Rectal smooth muscle tissue (tissue), 1 donor: ENCODE data around the gene PLEKHG2.

ENCODE experiments used
- H3K27ac ChIP-seq: one replicate; pipeline ENCODE4 v1.7.0; 2013; ENCODE audit warnings: low read depth, low read length, inconsistent platforms
- H3K27me3 ChIP-seq: one replicate; pipeline ENCODE4 v1.7.0; 2013; ENCODE audit warnings: low read length; ENCODE audit not compliant: control insufficient read depth, insufficient read depth
- H3K36me3 ChIP-seq: one replicate; pipeline ENCODE4 v1.7.0; 2013; ENCODE audit warnings: low read length; ENCODE audit not compliant: control insufficient read depth, insufficient read depth
- H3K4me1 ChIP-seq: one replicate; pipeline ENCODE4 v1.7.0; 2013; ENCODE audit warnings: low read length; ENCODE audit not compliant: control insufficient read depth, insufficient read depth
- H3K4me3 ChIP-seq: one replicate; pipeline ENCODE4 v1.7.0; 2013; ENCODE audit warnings: low read length
- H3K9ac ChIP-seq: one replicate; pipeline ENCODE4 v1.7.0; 2013; ENCODE audit warnings: low read length

Gene PLEKHG2

DNA sequence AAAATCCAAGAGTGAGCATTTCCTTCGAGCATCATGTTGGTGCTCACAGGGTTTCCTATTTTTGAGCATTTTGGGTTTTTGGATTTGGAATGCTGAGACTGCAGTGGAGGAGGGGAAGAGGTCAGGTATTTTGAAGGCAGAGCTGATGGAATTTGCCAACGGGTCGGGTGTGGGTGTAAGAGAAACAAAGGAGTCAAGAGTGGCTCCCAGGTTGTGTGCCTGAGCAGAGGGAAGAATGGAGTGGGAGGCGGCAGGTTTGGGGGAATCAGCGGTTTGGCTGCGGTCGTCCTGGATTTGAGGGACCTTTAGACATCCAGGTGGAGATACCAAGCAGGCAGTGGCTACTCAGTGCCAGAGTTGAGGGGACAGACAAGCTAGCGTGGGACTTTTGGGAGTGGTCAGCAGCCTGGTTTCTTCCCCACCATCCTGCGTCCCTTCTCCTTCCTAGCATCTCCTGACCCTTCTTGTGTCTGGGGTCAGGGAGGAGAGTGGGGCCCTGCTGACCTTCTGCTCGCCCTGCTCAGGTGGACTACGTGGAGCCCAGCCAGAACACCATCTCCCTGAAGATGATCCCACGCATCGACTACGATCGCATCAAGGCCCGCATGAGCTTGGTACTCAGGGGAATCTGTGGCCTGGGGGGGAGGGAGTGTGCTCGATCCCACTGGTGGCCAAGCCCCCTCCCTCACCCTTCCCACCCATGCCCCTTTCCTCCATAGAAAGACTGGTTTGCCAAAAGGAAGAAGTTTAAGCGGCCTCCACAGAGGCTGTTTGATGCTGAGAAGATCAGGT is 53.7 kb downstream of the PLEKHG2 start:
- no peak overlapping the region for H3K9ac ChIP-seq
- H3K27ac ChIP-seq = no peak overlapping the region
- no peaks in the 10 kb centered on the region for H3K4me1 ChIP-seq
- H3K36me3 ChIP-seq = peaks cover 61% of the 10 kb centered on the region
- H3K27me3 ChIP-seq = no peaks in the 10 kb centered on the region
- H3K4me3 ChIP-seq = no peak overlapping the region

DNA sequence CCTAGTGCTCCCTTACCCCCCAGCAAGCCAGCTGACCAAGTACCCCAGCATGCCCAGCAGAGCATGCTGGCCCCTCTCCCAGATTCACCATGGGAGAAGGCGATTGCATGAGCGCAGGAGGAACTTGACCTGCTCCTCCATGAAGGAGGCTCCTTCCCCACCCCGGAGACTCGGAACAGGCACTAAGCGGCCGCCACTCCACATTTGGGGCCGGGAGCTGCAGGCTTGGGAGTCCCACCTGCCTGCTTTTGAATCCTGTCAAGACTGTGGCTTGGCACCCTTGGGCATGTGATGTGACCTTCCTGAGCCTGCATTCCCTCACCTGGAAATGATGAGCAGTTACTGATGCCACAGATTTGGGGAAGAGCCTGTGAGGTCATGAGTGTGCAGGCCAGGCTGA is 55.5 kb downstream of the PLEKHG2 start:
- H3K9ac ChIP-seq = no peak overlapping the region
- no peak overlapping the region for H3K27ac ChIP-seq
- no peak overlapping the region for H3K4me3 ChIP-seq
- no peaks in the 10 kb centered on the region for H3K4me1 ChIP-seq
- H3K36me3 ChIP-seq = peaks cover 76% of the 10 kb centered on the region
- no peaks in the 10 kb centered on the region for H3K27me3 ChIP-seq

DNA sequence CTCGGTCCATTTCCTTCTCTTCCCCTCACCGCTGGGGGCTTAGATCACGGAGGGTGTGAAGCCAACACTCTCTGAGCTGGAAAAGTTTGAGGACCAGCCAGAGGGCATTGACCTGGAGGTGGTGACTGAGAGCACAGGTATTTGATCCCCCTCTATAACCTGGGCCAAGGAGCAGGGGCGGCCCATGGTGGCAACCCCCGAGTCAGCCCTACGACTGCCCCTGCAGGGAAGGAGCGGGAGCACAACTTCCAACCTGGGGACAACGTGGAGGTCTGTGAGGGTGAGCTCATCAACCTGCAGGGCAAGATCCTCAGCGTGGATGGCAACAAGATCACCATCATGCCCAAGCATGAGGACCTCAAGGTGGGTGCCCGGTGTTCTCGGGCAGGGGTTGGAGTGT is 56.6 kb downstream of the PLEKHG2 start:
- Histone ChIP-seq H3K27ac (no peak overlapping the region), H3K36me3 (peaks cover 86% of the 10 kb centered on the region), H3K4me1 (no peaks in the 10 kb centered on the region), H3K4me3 (no peak overlapping the region), H3K9ac (no peak overlapping the region), H3K27me3 (no peaks in the 10 kb centered on the region)

DNA sequence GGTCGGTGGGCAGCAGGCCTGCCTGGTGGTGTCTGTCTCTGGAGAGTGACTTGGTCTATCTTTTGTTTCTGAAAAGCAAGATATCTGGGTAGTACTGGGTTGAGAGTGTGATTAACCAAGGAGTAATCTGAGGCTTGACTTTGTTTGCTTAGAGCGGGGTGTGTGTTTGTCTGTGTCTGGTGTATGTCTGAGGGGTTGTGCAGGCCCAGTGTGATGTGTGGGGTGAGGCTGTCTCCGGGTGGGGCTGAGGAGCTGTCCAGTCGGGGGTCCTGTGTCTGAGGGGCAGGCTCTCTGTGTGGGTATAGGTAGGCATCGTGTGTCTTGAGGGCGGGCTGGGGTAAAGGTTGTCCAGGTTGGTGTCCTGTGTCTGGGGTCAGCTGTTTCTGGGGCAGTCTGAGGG is 57.1 kb downstream of the PLEKHG2 start:
- H3K9ac ChIP-seq = no peak overlapping the region
- H3K27ac ChIP-seq = no peak overlapping the region
- no peak overlapping the region for H3K4me3 ChIP-seq
- no peaks in the 10 kb centered on the region for H3K4me1 ChIP-seq
- H3K27me3 ChIP-seq = no peaks in the 10 kb centered on the region
- peaks cover 90% of the 10 kb centered on the region for H3K36me3 ChIP-seq

DNA sequence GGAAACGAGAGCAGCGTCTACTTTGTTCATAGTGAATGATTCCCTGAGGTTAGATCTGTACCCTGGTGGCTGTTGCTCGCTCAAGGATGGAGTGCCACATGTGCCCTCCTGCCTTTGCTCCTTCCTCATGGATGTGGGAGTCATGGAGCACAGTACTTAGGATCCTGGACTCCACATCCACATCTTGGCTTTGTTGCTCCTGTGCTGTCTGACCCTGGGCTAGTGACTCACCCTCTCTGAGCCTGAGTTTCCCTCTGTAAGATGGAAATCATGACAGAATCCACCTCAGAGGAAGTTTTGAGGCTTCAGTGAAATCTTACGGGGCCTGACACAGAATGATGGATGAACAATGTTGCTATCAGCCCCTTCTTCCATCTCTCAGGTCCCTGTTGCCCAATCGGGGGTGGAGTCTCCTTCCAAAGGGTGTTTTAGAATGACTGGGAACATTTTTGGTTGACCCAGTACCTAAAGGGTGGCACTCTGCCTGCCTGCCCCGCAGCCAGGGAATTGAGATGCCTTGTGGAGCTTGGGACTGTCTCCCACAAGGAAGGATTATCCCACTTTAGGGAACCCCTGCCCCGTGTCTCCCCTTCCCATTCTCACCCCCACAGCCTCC is 58.4 kb downstream of the PLEKHG2 start:
- no peak overlapping the region for H3K27ac ChIP-seq
- no peak overlapping the region for H3K9ac ChIP-seq
- no peak overlapping the region for H3K4me3 ChIP-seq
- no peaks in the 10 kb centered on the region for H3K27me3 ChIP-seq
- H3K4me1 ChIP-seq = no peaks in the 10 kb centered on the region
- H3K36me3 ChIP-seq = peaks cover 89% of the 10 kb centered on the region

DNA sequence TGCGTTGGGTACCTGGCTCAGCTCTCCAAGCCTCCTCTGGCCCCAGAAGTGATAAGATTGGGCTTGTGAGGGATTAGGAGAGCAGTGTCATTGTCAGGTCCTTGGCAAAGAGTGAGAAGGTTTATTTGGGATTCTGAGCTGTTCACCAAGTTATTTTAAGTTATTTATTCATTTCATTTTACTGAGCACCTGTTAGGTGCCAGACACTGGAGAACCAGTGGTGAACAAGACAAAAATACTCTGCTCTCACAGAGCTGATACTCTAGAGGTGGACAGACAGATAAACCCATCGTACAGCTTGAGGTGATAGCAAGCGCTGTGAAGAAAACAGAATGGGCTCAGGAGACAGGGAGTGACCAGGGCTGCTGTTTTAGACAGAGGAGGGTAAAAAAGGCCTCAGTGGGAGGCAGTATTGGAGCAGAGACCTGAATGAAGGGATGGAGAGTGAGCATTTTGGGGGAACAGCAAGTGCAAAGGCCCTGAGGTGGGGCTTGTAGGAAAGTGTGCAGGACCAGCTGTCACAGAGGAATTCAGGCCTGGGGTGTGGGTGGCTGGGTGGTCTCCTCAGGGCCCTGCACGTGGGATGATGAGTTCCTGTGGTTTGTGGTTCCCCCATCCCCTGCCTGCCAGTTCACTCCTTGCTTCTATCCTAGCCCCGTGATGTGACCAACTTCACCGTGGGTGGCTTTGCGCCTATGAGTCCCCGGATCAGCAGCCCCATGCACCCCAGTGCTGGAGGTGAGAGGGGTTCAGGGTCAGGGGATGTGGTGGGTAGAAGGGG is 59.5 kb downstream of the PLEKHG2 start:
- H3K4me3 ChIP-seq = no peak overlapping the region
- no peaks in the 10 kb centered on the region for H3K4me1 ChIP-seq
- H3K9ac ChIP-seq = no peak overlapping the region
- peaks cover 85% of the 10 kb centered on the region for H3K36me3 ChIP-seq
- H3K27ac ChIP-seq = no peak overlapping the region
- no peaks in the 10 kb centered on the region for H3K27me3 ChIP-seq

DNA sequence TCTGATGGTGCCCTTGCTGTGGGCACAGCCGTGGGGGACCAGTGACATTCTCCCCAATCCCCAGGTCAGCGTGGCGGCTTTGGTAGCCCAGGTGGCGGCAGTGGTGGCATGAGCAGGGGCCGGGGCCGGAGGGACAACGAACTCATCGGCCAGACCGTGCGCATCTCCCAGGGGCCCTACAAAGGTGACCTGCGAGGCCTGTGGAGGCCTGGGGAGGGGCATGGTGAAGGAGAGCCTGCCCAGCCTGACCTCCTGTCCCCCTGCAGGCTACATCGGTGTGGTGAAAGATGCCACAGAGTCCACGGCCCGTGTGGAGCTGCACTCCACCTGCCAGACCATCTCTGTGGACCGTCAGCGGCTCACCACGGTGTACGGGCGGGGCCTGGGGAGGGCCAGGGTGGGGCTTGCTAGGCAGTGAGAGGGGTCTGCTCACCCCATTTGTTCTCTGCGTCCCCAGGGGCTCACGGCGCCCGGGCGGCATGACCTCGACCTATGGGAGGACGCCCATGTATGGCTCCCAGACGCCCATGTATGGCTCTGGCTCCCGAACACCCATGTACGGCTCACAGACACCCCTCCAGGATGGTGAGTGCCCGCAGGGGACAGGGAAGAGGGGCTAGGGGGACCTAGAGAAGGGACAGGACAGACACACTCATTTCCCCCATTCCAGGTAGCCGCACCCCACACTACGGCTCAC is 60.4 kb downstream of the PLEKHG2 start:
- Histone ChIP-seq H3K4me1 (no peaks in the 10 kb centered on the region), H3K4me3 (no peak overlapping the region), H3K27ac (no peak overlapping the region), H3K9ac (no peak overlapping the region), H3K27me3 (no peaks in the 10 kb centered on the region), H3K36me3 (peaks cover 79% of the 10 kb centered on the region)

DNA sequence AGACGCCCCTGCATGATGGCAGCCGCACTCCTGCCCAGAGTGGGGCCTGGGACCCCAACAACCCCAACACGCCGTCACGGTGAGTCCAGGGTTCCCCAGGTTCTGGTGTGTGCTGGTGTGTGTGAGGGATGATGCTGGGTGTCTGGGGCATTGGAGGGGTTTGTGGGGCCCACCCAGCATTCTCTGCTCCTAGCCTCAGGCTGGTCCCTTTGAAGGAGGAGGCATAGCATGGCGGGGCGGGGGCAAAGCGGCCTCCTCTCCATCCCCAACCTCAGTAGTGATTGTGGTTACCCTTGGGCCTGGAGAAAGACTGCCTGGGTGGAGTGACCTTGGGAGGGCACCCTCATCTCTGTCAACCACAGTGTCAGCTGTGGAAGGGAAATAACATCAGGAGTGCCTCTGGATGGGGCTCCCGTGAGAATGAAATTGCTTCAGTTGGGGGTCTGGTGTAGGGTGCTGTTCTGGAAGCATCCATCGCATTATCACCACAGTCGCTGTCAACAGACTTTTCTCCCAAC is 61.0 kb downstream of the PLEKHG2 start:
- H3K36me3 ChIP-seq = peaks cover 74% of the 10 kb centered on the region
- no peaks in the 10 kb centered on the region for H3K4me1 ChIP-seq
- H3K27me3 ChIP-seq = no peaks in the 10 kb centered on the region
- no peak overlapping the region for H3K27ac ChIP-seq
- H3K4me3 ChIP-seq = no peak overlapping the region
- H3K9ac ChIP-seq = no peak overlapping the region

DNA sequence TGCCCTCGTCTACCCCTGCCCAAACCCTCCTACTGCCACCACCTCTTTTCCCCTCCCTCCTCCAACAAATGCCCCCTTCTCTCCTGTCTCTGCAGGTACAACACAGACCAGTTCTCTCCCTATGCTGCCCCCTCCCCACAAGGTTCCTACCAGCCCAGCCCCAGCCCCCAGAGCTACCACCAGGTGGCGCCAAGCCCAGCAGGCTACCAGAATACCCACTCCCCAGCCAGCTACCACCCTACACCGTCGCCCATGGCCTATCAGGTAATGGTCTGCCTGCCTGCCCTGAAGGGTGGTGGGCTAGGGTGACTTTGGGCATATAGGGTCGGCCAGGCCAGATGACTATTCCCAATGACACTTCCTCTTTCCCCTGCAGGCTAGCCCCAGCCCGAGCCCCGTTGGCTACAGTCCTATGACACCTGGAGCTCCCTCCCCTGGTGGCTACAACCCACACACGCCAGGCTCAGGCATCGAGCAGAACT is 61.7 kb downstream of the PLEKHG2 start:
- no peak overlapping the region for H3K27ac ChIP-seq
- no peaks in the 10 kb centered on the region for H3K4me1 ChIP-seq
- H3K36me3 ChIP-seq = peaks cover 67% of the 10 kb centered on the region
- H3K4me3 ChIP-seq = no peak overlapping the region
- no peaks in the 10 kb centered on the region for H3K27me3 ChIP-seq
- no peak overlapping the region for H3K9ac ChIP-seq

DNA sequence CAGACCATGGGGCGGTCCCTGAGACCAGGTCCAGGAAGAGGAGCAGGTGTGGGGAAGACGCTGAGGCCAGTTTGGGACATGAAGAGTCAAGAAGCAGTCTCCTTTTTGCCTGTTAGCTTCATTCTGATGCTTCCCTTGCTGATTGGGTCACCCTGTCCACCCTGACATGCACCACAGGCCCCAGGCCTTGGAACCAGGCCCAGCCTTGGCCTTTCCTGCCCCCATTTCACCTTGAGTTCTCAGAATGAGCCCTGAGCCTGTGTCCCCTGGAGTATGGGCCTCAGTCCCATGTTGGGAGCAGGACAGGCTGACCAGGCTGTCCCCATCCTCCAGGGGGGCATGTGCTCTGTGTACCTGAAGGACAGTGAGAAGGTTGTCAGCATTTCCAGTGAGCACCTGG is 63.3 kb downstream of the PLEKHG2 start:
- Histone ChIP-seq H3K9ac (no peak overlapping the region), H3K36me3 (peaks cover 52% of the 10 kb centered on the region), H3K27ac (no peak overlapping the region)

More for the DNA sequence above, 63.3 kb downstream of the PLEKHG2 start:
- H3K4me3 ChIP-seq = no peak overlapping the region
- H3K4me1 ChIP-seq = peaks cover 4% of the 10 kb centered on the region
- no peaks in the 10 kb centered on the region for H3K27me3 ChIP-seq
